NCI-H146 (cell line): ENCODE measurements around the gene C9orf43.
A peak's percentile ranks its signal among the peaks of the same experiment; 100 is the strongest.
"Not testable (repeated sequence)": the region's sequence is repeated elsewhere in the genome, so short reads cannot be mapped to it uniquely, and the experiment has no call there.

ENCODE experiments used
- DNase-seq: peaks from one replicate; lab custom pipeline; 2025; lab: John Stamatoyannopoulos, UW

Gene C9orf43

DNA sequence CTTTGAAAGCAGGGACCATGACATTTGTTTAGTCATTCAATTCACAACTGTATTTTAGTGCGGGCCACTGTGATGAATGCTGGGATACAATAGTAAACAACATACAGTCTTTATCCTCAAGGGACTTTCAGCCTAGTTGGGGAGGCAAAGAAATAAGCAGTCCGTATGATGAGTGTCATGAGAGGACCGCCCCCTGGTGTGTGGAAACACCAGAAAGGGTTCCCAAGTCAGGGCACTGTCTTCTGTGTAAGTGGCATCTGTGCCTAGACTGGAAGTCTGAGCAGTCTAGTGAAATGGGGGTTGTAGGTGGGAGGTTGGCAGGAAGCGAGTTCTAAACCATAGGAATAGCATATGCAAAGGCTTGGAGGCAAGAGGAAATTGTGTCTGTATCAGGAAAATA is 6.8 kb downstream of the C9orf43 start:
- DNase-seq = no peak

GRCh38 chr9:113421726-113422125 is 11.2 kb downstream of the C9orf43 start:
- DNase-seq = no peak

- peak; percentile 24 for DNase-seq
Measured at GRCh38 chr9:113425072-113425471, 14.5 kb downstream of the C9orf43 start.

DNA sequence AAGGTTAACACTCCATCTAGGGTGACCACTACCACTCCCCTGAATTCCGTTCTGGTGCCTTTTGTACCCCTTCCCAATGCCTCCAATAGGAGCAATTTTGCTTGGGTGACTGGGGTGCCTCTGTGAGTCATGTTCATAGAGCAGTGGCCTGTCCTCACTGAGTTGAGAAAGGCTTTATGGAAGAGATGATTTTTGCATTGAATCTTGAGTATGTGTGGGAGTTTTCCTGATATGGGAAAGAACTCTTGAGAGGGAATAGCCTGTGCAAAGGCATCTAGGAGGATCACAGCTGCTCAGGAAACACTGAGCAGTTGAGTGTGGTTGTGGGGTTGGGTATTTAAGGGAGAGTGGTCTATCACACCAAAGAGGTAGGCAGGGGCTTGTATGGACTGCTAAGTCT is 16.2 kb downstream of the C9orf43 start:
- no peak for DNase-seq

- no peak for DNase-seq
Measured at GRCh38 chr9:113427629-113428028, 17.1 kb downstream of the C9orf43 start.

DNA sequence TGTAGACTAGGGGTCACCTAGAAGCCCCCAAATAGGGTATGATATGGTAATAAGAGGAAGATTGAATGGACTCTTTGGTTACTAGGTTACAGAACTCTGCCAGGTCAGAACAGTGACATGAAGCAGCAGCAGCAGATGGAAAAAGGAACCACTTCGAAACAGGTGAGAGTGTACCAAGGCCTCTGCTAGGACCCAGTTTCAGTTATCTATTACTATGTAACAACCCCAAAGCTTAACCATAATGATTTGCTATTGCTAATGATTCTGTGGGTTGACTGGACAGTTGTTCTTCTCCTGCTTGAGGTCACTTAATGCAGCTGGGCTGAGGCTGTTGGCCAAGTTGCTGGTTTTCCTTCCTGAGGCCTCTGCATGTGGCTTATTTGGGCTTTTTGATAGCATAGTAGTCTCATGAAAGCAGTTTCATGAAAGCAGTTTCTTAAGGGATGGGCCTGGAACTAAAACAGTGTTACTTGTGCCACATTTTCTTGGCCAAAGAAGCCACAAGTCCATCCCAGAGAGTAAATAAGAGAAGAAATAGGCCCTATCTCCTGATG is 17.6 kb downstream of the C9orf43 start:
- DNase-seq = no peak

DNA sequence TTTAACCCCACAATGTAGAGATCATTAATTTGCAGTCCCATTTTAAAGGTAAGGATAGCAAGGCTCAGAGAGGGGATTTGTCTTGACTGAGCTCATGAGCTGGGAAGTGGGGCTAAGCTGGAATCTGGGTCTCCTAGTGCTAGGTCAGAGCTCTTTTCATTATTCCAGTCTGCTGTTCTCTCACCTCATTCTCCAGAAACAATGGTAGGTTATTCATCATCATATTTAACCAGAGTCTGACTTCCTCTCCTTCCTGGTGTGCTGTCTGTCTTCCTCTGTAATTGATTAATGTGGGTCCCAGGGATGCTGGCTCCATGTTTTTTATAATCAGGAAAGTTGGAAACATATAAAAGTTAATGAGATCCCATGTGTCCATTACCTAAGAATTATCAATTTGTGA is 20.6 kb downstream of the C9orf43 start:
- DNase-seq = no peak

GRCh38 chr9:113436728-113437515 is 26.4 kb downstream of the C9orf43 start:
- no peak for DNase-seq

DNA sequence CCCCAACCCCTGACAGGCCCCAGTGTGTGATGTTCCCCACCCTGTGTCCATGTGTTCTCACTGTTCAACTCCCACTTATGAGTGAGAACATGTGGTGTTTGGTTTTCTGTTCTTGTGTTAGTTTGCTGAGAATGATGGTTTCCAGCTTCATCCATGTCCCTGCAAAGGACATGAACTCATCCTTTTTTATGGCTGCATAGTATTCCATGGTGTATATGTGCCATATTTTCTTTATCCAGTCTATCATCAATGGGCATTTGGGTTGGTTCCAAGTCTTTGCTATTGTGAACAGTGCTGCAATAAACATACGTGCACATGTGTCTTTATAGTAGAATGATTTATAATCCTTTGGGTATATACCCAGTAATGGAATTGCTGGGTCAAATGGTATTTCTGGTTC is 27.2 kb downstream of the C9orf43 start:
- DNase-seq = not testable (repeated sequence)

- DNase-seq = no peak
Measured at GRCh38 chr9:113444736-113445135, 34.2 kb downstream of the C9orf43 start.

DNA sequence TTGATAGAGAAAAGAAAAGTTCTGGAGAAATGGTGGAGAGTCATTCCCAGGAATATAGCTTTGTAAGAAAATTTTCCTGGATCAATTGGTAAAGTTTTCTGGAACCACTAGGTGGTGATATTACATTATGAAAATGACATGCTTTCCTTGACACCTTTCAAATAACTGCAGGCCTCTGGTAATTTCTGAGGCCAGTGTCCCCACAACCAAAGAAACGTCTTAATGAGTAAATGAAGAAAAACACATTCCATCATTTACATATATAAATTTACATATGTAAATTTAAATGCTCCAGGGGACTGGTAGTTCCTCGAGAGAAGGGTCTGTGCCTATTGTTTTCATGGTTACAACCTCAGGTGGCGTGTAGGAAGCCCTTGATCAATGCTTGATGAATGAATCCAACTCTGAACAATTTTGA is 35.8 kb downstream of the C9orf43 start:
- peak; percentile 38 for DNase-seq

GRCh38 chr9:113449376-113449775 is 38.8 kb downstream of the C9orf43 start:
- no peak for DNase-seq

- no peak for DNase-seq
Measured at GRCh38 chr9:113452113-113452605, 41.6 kb downstream of the C9orf43 start.

DNA sequence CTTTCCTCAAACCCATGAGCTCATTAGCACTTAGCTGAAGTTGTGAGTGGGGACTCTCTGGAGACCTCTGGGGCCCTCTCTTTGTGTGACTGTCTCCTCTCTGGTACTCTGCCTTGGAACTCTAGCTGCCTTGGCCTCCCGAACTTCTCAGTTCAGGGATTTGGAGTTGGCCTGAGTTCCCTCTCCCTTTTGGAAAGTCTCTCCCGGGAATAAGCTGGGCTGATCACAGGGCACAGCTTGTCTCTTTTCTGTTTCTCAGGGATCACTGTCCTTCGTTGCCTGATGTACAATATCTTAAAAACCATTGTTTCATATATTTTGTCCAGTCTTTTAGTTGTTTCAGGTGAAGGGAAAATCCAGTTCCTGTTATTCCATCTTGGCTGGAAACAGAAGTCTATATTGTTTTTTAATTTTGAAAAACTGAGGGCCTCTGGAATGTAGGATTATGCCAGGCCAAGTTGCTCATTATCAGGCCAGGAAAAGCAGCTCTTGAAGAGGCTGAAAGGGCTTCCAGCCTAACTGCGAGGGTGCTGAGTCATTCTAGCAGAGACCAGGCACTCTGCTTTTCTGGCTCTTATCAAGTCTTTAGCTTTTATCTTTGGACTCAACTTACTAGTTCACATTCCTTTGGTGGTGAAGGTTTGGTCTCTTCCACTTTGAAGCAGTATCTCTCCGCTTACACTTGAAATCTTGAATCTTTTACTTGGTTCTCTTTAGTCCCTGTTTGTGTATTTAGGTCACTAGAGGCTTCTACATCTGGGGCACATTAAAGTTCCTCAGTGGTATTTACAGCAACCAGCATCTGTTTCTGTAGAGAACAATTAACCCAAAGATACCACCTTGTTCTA is 44.6 kb downstream of the C9orf43 start:
- DNase-seq = no peak

DNA sequence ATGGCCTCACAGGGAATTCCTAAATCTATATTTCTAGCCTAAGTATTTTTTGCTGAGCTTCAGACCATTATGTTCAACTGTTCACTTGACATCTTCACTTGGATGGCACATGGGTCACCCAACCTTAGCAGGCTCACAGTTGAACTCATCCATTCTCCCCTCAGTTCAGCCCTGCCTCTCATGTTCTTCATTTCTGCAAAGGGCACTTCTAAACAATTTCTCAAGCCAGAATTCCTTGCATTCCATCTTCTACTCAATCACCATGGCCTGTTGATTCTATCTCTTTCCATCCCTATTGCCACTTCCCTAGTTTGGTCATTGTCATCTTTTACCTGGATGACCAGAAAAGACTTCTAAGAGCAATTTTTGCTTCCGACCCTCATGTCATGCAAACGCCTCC is 45.7 kb downstream of the C9orf43 start:
- DNase-seq = no peak

DNA sequence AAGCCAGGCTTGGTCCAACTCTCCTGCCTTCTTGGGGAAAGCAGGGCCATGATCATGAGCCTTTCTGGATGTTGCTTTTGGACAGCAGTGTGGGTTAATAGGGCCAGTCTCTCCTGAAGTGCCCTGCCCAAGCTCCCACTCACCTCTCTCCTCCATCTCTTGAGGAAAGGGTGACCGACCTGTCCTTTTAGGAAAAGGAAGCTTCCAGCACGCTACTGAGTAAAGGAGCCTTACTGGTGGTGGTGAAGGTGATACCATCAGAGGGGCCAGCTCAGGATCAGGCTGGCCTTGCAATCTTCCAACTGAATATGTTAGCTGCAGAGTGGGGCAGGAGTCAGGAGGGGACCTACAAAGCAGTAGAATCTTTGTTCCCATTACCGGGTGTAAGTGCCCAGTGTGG is 50.7 kb downstream of the C9orf43 start:
- DNase-seq = no peak

GRCh38 chr9:113461943-113462342 is 51.4 kb downstream of the C9orf43 start:
- DNase-seq = no peak

GRCh38 chr9:113462781-113463286 is 52.3 kb downstream of the C9orf43 start:
- no peak for DNase-seq

- peak; percentile 82 for DNase-seq
Measured at GRCh38 chr9:113463418-113464285, 53.1 kb downstream of the C9orf43 start, which contains the start of gene RGS3. RGS3 (plus strand) TSS chr9:113463727; CDS start chr9:113463803, 76 bp downstream.

GRCh38 chr9:113464286-113464660 is 53.7 kb downstream of the C9orf43 start:
- DNase-seq = no peak

DNA sequence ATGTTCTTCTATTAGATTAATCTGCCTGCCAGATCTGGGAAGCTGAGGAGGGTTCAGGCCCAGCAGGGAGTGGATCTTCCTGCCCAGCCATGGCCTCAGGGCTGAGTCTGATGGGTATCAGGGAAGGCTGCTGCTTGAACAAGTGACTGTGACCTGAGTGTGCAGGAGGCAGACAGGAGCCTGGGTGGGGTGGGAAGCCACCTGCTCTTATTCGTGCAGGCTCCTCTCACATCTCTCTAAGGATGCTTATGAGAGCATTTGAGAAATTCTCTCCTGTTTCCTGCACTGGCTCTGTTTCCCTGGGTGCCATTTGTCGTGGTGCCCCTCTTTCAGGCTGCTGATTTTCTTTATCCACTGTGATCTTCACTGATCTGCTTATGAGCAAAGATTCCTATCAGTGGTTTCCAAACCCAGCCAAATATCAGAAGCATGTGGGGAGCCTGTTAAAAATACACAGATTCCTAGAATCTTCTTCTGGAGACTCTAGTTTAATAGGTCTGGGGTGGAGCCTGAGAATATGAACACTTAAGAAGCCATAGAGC is 55.1 kb downstream of the C9orf43 start:
- DNase-seq = peak; percentile 55
